NCI-H1436 treated with DMSO at 0.1 percent for 48 hours (cell line): Measurements from ENCODE around the gene ARHGAP6.

ENCODE experiments used
- DNase-seq: peaks from one replicate; lab custom pipeline; 2025; lab: John Stamatoyannopoulos, UW

Gene ARHGAP6, protein sequence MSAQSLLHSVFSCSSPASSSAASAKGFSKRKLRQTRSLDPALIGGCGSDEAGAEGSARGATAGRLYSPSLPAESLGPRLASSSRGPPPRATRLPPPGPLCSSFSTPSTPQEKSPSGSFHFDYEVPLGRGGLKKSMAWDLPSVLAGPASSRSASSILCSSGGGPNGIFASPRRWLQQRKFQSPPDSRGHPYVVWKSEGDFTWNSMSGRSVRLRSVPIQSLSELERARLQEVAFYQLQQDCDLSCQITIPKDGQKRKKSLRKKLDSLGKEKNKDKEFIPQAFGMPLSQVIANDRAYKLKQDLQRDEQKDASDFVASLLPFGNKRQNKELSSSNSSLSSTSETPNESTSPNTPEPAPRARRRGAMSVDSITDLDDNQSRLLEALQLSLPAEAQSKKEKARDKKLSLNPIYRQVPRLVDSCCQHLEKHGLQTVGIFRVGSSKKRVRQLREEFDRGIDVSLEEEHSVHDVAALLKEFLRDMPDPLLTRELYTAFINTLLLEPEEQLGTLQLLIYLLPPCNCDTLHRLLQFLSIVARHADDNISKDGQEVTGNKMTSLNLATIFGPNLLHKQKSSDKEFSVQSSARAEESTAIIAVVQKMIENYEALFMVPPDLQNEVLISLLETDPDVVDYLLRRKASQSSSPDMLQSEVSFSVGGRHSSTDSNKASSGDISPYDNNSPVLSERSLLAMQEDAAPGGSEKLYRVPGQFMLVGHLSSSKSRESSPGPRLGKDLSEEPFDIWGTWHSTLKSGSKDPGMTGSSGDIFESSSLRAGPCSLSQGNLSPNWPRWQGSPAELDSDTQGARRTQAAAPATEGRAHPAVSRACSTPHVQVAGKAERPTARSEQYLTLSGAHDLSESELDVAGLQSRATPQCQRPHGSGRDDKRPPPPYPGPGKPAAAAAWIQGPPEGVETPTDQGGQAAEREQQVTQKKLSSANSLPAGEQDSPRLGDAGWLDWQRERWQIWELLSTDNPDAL (N-terminal part only)

DNA sequence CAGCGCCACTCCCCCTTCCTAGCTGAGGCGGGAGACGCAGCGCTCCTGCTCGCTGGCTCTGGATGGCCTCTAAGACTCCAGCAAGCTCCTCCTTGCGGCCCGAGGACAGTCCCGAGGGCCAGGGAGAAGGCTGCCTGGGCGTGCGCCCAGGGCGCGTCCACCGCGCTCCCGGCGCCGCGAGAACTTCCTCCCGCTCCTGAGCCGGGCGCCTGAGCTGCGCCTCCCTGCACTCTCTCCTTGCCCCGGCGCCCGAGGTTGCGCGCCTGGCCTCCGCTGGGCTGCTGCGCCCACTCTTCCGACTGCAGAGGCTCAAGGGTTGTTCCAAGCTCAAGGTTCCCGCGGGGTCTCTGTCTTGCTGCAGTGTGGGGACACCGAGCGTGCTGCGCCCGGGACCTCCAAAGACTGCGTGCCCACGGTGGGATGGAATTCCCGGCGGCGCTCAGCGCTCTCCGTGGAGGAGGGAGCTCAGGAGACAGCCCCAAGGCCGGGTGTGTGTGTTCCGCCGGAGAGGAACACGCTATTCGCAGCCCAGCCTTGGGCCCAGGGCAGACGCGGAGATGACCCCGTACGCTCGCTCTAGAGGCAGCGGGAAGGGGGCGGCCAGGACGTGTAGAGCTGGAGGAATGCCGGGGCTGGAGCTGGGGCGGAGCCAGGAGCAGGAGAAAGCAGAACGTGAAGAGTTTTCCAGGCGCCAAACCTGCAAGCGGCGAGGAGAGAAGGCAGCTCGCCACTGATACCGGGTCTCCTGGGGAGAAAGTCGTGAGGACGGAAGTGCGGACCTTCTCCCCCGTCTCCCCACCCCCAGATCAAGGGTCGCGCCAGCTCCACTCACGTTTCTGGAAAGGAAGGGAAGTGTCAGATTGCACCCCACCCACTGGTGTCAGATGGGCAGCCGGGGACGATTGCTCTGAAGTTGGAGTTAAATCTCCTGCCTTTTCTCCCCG, at the start of gene ARHGAP6:
TSS of gene ARHGAP6 (minus strand) at position 753 of the 944 bp plus-strand sequence. CDS start 1,092 bp downstream, outside the sequence.
- no peak for DNase-seq

DNA sequence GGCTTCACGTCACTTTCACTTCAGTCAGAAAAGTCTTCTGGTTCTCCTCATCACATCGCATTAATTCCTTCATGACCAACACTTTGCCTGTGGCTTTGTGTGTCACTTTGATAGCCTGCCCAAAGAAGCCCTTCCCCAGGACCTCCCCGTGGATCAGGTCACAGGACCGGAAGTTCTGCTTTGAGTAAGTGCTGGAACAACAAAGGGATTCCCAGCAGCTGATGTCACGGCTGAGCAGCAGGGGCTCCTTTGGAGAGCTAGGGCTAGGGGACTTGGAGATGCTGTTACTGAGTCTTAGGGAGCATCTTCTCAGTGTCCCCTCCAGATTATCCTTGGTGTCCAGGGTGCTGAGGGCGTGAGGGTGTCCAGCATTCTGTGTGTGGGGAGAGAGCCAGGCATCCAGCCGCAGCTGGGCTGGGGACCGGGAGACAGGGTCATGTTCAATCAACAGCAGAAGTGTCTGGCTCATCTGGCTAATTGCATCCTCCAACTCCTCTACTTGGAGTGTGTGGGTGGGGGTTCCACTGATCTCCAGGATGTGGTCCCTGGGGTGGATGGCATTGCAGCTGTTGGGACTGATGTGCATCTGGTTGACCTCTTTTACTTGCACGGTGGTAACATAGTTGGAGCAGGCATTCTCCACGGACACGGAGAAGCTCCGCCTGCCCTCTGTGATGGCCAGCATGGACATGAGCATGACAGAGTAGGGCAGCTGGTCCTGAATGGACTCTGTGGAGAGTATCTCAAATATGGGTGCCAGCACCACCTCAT, 39.2 kb upstream of the ARHGAP6 start:
- no peak for DNase-seq

DNA sequence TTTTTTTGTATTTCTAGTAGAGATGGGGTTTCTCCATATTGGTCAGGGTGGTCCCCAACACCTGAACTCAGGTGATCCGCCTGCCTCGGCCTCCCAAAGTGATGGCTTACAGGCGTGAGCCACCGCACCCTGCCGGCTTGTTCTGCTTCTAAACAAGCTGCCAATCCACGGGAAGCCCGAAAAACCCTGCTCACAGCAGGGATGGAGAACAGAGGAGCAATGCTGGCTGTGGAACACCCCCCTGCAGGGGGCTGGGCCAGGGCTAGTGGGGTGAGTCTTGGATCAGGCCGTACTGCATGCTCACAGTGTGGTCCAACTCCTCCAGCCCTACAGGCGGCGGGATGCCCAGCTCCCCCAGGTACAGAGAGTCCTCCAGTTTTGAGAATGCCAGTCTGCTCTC, 38.1 kb upstream of the ARHGAP6 start:
- DNase-seq = no peak

DNA sequence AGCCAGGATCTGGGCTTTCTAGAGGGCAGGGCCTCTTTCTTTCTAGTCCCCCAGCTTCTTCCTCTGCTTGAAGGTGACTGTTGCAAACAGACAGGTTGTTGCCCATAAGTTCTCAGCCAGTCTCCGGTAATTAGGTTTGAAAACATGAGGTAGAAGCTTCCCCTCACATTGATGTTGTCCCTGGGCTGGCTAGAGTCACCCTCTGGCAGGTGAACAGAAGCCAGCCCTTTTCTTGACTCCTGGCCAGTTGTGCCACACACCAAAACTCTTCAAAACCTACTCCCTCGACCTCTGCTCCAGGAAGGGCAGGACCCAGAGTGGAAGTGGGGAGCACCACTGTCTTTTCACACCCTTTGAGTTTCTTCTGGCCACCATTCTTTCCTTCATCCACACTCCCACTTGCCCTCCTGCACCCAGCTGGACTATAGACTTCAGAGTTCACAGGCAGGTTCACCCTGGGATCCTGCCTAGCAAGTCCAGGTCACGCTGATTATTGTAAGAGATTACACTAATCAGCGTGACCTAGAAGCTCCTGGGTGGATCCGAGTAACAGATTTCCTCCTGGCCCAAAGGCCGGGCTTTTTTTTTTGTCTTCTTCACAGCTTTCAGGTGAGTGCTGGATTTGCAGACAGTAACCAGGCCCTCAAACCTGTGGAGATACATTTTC, 37.4 kb upstream of the ARHGAP6 start:
- DNase-seq = no peak

DNA sequence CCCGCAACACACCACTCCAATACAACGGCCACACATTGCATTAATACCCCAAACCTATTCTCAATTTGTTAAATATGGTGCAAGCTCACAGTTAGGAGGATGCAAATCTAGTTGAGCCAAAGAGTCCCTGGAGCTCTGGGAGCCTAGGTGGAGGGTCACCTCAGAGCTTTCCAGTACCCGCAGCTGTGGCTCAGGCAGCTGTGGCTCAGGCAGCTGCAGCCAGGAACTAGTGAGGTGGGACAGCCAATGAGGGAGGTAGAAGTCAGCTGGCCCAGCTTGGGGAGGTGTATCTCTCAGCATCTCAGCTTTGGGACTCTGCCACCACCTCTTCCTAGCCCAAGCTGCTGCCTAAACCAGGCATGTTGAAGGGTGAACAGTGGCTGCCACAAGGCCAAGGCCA, 36.7 kb upstream of the ARHGAP6 start:
- DNase-seq = no peak

DNA sequence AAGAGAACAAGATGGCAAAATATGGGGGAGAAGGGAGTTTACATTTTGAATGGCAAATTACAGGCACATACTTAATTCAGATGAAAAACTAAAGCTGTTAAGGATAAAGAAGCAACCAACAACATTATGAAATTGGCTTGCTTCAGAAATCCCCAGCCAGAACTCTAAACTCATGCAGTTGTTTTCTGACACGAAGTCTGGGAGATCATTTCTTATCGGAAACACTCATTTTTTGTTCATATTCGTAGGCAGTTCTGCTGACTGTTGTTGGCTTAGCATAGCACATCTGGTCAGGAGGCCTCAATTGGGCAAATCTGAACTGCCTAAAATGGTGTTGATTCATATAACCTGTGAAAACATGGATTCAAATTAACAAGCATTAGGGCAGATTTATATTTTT, 33.0 kb upstream of the ARHGAP6 start:
- DNase-seq = no peak

DNA sequence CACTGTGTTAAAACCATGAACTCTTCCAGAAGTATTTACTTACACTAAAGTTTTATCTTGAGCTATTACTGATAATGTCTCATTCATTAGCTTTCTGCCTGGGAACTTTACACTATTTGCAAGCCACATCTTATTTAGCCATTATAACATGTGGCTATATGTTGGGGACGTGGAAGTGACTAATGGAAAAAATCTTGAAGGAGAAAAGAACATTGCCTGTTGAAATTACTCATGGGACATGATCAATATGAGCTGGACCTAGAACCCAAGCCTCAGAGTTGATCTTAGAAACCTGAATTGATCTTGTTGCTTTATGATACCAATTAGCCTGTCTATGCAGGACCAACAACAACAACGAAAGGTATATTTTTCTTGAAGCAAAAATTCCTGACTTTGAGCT, 22.5 kb upstream of the ARHGAP6 start:
- DNase-seq = no peak

DNA sequence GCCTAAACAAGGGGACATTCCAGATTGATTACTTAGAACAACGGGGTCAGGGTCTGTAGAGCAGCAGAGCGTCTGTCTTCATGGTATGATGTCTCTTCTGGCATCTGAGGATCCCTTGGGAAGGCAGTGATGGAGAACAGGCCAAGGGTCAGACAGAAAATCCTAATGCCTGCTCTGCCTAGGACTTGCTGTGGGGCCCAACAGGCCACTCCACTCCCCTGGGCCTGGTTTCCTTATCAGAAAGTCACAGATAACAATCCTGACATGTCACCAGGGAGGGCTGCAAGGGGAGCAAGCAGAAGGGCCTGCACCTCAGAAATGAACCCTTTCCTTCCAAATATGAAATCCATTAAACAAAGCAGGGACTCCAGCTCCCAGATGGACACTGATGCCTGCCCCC, 21.4 kb upstream of the ARHGAP6 start:
- no peak for DNase-seq

DNA sequence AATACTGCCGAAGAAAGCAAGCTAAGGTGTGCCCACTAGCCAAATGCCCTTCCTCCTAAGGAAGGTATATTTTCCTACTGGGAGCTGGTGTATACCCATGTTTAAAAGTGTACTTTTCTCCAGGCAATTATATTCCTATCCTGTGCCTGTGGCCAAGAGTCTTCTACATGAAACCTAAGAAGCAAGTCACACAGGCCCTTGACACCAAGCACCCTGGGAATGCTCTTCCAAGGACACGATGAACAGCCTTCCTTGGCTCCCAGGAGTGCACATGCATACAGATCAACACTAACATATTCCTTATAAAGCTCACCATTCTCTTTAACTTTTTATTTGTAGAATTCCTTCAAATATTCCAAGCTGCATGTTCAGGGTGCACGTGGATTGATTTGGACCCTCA, 17.3 kb upstream of the ARHGAP6 start:
- DNase-seq = no peak

DNA sequence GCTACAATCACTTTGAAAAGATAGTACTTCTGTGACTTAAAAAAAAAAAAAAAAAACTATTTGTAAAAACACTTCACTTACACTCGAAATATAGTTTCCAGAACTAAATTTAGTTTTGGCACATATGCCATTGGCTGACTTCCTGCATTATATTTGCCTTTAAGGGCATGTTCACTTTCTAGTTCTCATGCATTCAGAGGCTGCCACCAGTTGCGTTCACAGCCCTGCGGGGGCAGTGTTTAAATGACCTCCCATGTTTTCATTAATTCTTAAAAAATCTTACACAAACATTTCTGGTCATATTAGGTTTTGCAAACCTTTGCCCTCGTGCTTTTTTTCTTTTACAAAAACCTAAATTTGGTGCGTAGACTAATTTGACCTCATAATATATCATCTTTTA, 12.4 kb upstream of the ARHGAP6 start:
- no peak for DNase-seq

DNA sequence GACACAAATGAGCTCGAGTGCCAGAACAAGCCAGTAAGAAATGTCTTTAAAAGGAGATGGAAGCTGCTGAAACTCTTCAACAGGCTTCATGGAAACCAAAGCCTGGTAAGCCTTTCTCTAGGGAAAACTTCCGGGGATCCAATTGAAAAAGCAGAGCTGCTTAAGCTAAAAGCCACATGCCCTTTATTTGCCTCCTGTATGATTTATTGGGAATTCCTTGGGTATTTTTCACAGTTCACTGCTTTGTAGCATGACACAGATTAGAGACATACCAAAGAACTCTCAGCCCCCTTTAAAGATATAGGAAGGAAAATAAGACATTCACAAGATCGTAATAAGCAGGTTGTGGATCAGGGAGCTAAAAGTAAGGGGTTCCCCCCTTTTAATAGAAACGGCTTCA, 6.5 kb upstream of the ARHGAP6 start:
- no peak for DNase-seq

DNA sequence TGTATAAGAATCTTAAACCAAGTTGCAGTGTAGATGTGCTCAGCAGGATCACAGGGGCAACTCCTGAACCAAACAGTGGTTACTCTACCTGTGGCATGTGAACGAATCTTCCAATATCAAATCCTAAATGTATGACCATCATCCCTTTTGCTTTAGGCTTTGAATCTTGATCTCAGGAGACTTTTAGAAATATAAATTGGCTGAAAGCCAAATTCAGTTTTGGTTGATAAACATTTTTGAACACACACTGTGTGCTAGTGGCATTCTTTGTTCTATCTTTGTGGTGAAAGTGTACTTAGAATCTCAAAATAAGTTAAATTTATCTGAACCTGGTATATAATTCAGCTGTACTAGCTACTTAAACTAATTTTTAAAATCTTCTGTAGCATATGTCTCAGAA, 4.6 kb upstream of the ARHGAP6 start:
- DNase-seq = no peak

DNA sequence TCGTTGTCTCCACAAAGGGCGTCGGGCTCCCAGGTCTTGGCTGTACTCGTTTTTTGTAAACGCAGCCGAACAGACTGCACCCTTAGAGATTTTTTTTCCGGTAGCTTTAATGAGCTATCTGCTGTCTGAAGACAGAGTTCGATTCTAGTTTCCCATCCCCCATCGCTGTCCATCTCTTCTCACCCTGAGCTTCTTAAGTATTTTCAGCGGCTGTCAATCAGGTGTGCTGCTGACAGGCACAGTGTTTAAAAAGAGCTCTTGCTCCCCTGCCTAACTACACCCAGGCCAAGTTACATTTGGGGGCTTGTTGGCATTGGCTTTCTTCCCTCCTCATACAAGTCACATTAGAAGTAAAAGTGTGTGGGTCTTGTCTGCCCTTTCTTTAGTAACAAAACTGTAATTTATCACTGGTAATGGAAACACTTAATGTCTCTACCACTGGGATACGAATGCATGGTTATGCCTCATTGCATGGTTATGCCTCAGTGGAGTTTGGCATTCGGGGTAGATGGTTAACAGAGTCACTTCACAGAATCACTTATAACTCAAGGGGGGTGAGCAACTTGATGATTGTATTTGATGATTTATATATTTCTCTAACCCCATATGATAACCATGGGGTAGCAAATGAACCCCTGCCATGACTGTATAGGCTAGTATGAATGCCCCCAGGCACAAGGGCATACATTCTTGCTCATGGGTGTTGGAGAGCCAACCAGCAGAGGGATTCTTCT, 1.4 kb upstream of the ARHGAP6 start:
- DNase-seq = no peak

DNA sequence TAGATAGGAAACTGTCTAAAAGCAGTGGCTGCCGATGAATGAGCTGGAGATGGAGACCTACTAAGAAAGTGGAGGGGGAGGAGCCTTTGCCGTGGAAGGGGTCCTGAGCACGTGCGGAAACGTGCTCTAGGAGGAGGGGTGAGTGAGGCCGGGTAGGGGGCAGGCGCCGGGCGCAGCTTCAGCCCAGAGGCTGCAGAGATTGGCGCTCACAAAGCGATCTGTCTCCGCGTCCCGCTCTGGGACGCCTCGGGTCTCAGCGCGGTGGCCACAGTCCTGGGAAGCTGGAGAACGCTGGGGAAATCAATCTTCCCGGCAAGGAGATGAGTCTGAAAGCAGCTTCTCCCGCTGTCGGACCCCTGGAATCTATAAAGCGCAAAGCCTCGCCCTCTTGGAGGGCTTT, 444 bp upstream of the ARHGAP6 start:
- no peak for DNase-seq

DNA sequence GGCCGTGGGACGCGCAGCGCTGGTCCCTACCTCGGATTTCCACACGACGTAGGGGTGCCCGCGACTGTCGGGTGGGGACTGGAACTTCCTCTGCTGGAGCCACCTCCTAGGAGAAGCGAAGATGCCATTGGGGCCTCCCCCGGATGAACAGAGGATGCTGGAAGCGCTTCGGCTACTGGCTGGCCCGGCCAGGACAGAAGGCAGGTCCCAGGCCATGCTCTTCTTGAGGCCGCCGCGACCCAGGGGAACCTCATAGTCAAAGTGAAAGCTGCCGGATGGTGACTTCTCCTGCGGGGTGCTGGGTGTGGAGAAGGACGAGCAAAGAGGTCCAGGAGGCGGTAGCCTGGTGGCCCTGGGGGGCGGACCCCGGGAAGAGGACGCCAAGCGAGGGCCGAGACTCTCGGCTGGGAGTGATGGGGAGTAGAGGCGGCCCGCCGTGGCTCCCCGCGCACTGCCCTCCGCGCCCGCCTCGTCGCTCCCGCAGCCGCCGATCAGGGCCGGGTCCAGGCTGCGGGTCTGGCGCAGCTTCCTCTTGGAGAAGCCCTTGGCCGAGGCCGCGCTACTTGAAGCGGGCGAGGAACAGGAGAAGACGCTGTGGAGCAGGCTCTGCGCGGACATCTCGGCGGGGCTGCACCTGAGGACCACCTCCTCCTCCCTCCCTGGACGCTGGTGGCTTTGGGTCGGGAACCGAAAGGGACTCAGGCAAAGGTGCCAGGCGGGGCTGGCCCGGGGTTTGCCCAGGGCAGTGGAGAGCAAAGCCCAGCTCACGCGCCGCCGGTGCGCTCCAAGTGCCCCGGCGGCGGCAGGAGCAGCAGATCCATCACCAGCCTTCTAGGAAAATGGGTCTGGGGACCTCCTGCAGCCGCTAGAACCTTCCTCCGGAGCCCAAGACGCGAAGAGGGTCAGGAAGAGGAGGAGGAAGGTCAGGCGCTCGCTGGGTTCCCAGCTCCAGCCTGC, 1.2 kb downstream of the ARHGAP6 start:
- DNase-seq = no peak

DNA sequence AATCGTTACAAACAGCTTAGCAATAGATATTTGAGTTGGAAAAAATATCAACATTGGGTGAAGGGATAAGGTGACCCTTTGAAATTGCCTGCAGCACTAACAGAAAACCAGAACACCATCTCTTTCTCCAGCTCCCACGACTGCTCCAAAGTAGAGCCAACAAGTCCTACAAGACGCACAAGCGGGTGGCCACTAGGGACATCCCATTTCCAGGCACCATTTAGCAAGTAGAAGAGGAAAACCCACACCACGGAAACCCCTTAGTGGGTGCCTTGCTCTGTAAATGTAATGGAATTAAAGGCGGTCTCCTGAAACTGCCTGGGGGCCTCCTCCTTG, 1.9 kb downstream of the ARHGAP6 start:
- DNase-seq = no peak

DNA sequence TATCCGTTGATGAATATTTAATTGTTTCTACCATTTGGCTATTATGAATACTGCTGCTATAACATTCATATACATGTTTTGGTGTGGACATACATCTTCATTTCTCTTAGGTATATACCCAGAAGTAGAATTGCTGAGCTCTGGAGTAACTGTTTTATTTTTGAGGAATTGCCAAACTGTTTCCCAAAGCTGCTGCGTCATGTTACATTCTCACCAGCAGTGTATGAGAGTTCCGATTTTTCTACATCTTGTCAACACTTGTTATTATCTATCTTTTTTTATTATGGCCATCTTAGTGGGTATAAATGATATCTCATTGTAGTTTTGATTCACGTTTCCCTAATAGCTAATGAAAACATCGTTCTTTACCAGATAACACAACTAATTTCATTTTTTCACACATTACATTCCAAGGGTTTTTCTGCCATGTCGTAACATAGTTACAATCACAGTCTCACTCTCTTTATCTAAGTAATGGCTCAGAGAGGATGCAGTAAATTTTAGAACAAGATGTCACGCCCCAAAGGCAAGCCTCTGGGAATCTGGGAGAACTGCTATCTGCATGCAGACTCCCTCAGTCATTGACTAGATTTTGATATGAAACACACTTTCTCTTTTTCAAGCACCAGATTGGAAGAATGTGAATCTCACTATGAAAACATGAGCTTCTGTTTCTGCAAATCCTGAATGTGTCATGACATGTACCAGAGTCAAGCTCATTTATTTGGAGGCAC, 10.3 kb downstream of the ARHGAP6 start:
- DNase-seq = no peak
